ENCODE data around the gene KMT5B. TPM values are rescaled to one million over a fixed set of nuclear protein-coding genes. Genes with fewer than 3 reads are reported as not detected.

KMT5B gene
- total and polyA plus RNA-seq, 2 donors (not counting 1 experiment from before 2014, with no cell fraction given): 13.0 to 24.3 TPM

DNA sequence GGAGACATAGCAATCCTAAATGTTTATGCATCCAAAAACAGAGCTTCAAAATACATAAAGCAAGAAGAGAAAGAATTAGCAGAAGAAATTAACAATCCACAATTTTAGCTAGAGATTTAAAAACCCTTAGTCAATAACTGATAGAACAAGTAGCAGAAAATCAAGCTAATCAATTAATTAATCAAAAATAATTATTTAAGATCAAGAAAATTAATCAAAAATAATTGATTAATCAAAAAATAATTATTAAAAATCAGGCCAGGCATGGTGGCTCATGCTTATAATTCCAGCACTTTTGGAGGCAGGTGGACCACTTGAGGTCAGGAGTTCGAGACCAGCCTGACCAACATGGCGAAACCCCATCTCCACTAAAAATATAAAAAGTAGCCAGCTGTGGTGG is 29.5 kb upstream of the KMT5B start:
- Histone ChIP-seq H3K9ac (ENCODE audit: insufficient read depth, low read length) (no peak overlapping the region), H3K79me2 (ENCODE audit: control insufficient read depth, insufficient read depth, low read length) (no peaks in the 10 kb centered on the region), H3K4me2 (ENCODE audit: extremely low read depth, insufficient read depth, low read length) (no peak overlapping the region), H3K27ac (ENCODE audit: insufficient read depth, low read length) (no peak overlapping the region), H2AFZ (ENCODE audit: low read length) (no peak overlapping the region), H3K9me3 (ENCODE audit: control insufficient read depth, insufficient read depth, low read depth, low read length) (no peaks in the 10 kb centered on the region), H3K36me3 (ENCODE audit: control insufficient read depth, insufficient read depth, low read length) (no peaks in the 10 kb centered on the region), H4K20me1 (ENCODE audit: control insufficient read depth, extremely low read depth, insufficient read depth, low read length) (no peaks in the 10 kb centered on the region), H3K27me3 (ENCODE audit: control insufficient read depth, insufficient read depth, low read length) (no peaks in the 10 kb centered on the region), H3K4me3 (replicated peaks in 1 of 4; ENCODE audit: control extremely low read depth in 1 of 4, insufficient read depth in 1 of 4, low read depth in 3 of 4, low read length in 4 of 4) (no peak overlapping the region), H3K4me1 (ENCODE audit: control insufficient read depth, extremely low read depth, insufficient read depth, low read length) (no peaks in the 10 kb centered on the region)
- DNase-seq (ENCODE audit: low read depth in 2 of 2): no peak
- TF ChIP-seq EZH2 (IDR thresholded peaks at IDR 0.05; ENCODE audit: low read length, missing control alignments) (no peak), CTCF (conservative IDR thresholded peaks at IDR 0.05 in 1 of 2, IDR thresholded peaks at IDR 0.05 in 1 of 2; ENCODE audit: low read depth in 1 of 2, low read length in 2 of 2) (no peak)

DNA sequence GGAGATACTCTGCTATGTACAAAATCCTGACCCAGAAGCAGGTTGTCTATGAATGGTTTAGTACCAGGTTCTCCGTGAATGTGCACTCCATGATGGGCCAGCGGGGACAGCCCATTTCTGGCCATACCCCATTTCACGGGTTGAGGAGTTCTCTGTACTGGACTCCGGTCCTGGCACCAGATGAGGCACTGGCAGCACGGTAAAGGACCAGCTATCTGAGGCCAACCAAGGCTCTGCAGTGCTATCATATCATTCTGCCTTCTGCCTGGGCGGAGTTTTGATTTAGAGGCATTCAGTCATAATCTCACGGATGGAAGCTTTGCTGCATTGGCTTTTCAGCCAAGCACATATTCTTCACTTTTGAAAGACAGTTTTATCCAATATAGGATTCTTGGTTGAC is 18.5 kb upstream of the KMT5B start:
- no peak for DNase-seq (ENCODE audit: low read depth in 2 of 2)
- no peak overlapping the region for H3K4me2 ChIP-seq (ENCODE audit: extremely low read depth, insufficient read depth, low read length)
- no peak overlapping the region for H3K9ac ChIP-seq (ENCODE audit: insufficient read depth, low read length)
- no peaks in the 10 kb centered on the region for H3K4me1 ChIP-seq (ENCODE audit: control insufficient read depth, extremely low read depth, insufficient read depth, low read length)
- no peak for TF ChIP-seq EZH2 (IDR thresholded peaks at IDR 0.05; ENCODE audit: low read length, missing control alignments)
- no peak for TF ChIP-seq CTCF (conservative IDR thresholded peaks at IDR 0.05 in 1 of 2, IDR thresholded peaks at IDR 0.05 in 1 of 2; ENCODE audit: low read depth in 1 of 2, low read length in 2 of 2)
- H4K20me1 ChIP-seq (ENCODE audit: control insufficient read depth, extremely low read depth, insufficient read depth, low read length): no peaks in the 10 kb centered on the region
- H3K4me3 ChIP-seq (replicated peaks in 1 of 4; ENCODE audit: control extremely low read depth in 1 of 4, insufficient read depth in 1 of 4, low read depth in 3 of 4, low read length in 4 of 4): no peak overlapping the region
- no peak overlapping the region for H3K27ac ChIP-seq (ENCODE audit: insufficient read depth, low read length)
- no peaks in the 10 kb centered on the region for H3K79me2 ChIP-seq (ENCODE audit: control insufficient read depth, insufficient read depth, low read length)
- H3K36me3 ChIP-seq (ENCODE audit: control insufficient read depth, insufficient read depth, low read length): no peaks in the 10 kb centered on the region
- H3K27me3 ChIP-seq (ENCODE audit: control insufficient read depth, insufficient read depth, low read length): peaks cover 4% of the 10 kb centered on the region
- no peak overlapping the region for H2AFZ ChIP-seq (ENCODE audit: low read length)
- H3K9me3 ChIP-seq (ENCODE audit: control insufficient read depth, insufficient read depth, low read depth, low read length): no peaks in the 10 kb centered on the region

- H2AFZ ChIP-seq (ENCODE audit: low read length): no peak overlapping the region
- H3K9me3 ChIP-seq (ENCODE audit: control insufficient read depth, insufficient read depth, low read depth, low read length): no peaks in the 10 kb centered on the region
Observed at GRCh38 chr11:68229601-68230000, 16.5 kb upstream of the KMT5B start.

More at GRCh38 chr11:68229601-68230000, 16.5 kb upstream of the KMT5B start:
- Histone ChIP-seq H3K36me3 (ENCODE audit: control insufficient read depth, insufficient read depth, low read length) (no peaks in the 10 kb centered on the region), H3K9ac (ENCODE audit: insufficient read depth, low read length) (no peak overlapping the region), H3K79me2 (ENCODE audit: control insufficient read depth, insufficient read depth, low read length) (no peaks in the 10 kb centered on the region), H3K4me3 (replicated peaks in 1 of 4; ENCODE audit: control extremely low read depth in 1 of 4, insufficient read depth in 1 of 4, low read depth in 3 of 4, low read length in 4 of 4) (no peak overlapping the region), H3K4me1 (ENCODE audit: control insufficient read depth, extremely low read depth, insufficient read depth, low read length) (no peaks in the 10 kb centered on the region), H4K20me1 (ENCODE audit: control insufficient read depth, extremely low read depth, insufficient read depth, low read length) (no peaks in the 10 kb centered on the region), H3K4me2 (ENCODE audit: extremely low read depth, insufficient read depth, low read length) (no peak overlapping the region), H3K27me3 (ENCODE audit: control insufficient read depth, insufficient read depth, low read length) (peaks cover 2% of the 10 kb centered on the region), H3K27ac (ENCODE audit: insufficient read depth, low read length) (no peak overlapping the region)
- TF ChIP-seq EZH2 (IDR thresholded peaks at IDR 0.05; ENCODE audit: low read length, missing control alignments) (no peak), CTCF (conservative IDR thresholded peaks at IDR 0.05 in 1 of 2, IDR thresholded peaks at IDR 0.05 in 1 of 2; ENCODE audit: low read depth in 1 of 2, low read length in 2 of 2) (no peak)
- no peak for DNase-seq (ENCODE audit: low read depth in 2 of 2)

Measured in fibroblast of lung (primary cell).